DND-41 (cell line): ENCODE measurements around the gene PARVA.

Experiments
- ATAC-seq: fragments of 200-7000 bp; cut with Tn5 transposase; 3 replicates; pipeline ENCODE4 v1.9.1; 2021; ENCODE audit warnings: low read depth; ENCODE audit not compliant: insufficient read depth
- DNase-seq: peaks from one replicate; pipeline ENCODE4 v3.0.0-alpha.2; 2020
- H2AFZ ChIP-seq: 2 replicates; pipeline ENCODE4 v1.6.0; 2012; ENCODE audit warnings: low read depth, low read length
- H3K27ac ChIP-seq: 2 replicates; pipeline ENCODE4 v1.5.1; 2012; ENCODE audit warnings: low read length, inconsistent platforms
- H3K27me3 ChIP-seq: fragments of 200-600 bp; sonication (generic); 2 replicates; pipeline ENCODE4 v1.6.0; 2012; ENCODE audit warnings: low read length, mild to moderate bottlenecking, inconsistent platforms; ENCODE audit not compliant: insufficient read depth, poor library complexity
- H3K36me3 ChIP-seq: 2 replicates; pipeline ENCODE4 v1.5.1; 2012; ENCODE audit warnings: low read length, inconsistent platforms; ENCODE audit not compliant: insufficient read depth
- H3K4me1 ChIP-seq: 2 replicates; pipeline ENCODE4 v1.5.1; 2012; ENCODE audit warnings: mild to moderate bottlenecking, low read length; ENCODE audit not compliant: insufficient read depth
- H3K4me2 ChIP-seq: 2 replicates; pipeline ENCODE4 v1.6.0; 2012; ENCODE audit warnings: mild to moderate bottlenecking, moderate library complexity, low read length, inconsistent platforms; ENCODE audit not compliant: insufficient read depth
- H3K4me3 ChIP-seq, 2 experiments: fragments of 200-600 bp in 1 of 2; shearing (Covaris generic) in 1 of 2; 2 replicates each; pipeline ENCODE4 v1.5.1; 2012 to 2016; ENCODE audit warnings: inconsistent platforms in 2 of 2, low read length in 2 of 2, mild to moderate bottlenecking in 2 of 2, low read depth in 1 of 2, moderate library complexity in 1 of 2
- H3K79me2 ChIP-seq: 2 replicates; pipeline ENCODE4 v1.6.0; 2012; ENCODE audit warnings: low read length, inconsistent platforms; ENCODE audit not compliant: insufficient read depth
- H3K9ac ChIP-seq: 2 replicates; pipeline ENCODE4 v1.6.0; 2012; ENCODE audit warnings: low read depth, mild to moderate bottlenecking, inconsistent platforms, low read length, moderate library complexity
- H3K9me3 ChIP-seq: 2 replicates; pipeline ENCODE4 v1.5.1; 2012; ENCODE audit warnings: low read length, moderate library complexity, mild to moderate bottlenecking, inconsistent platforms; ENCODE audit not compliant: insufficient read depth, severe bottlenecking
- H4K20me1 ChIP-seq: 2 replicates; pipeline ENCODE4 v1.6.0; 2012; ENCODE audit warnings: low read length; ENCODE audit not compliant: insufficient read depth
- CTCF ChIP-seq: IDR thresholded peaks from 2 replicates; pipeline ENCODE4 v1.5.1; 2012; ENCODE audit warnings: borderline replicate concordance, low read length, moderate library complexity, mild to moderate bottlenecking; ENCODE audit not compliant: poor library complexity, severe bottlenecking; ENCODE audit errors: extremely low read depth
- EZH2 ChIP-seq: IDR thresholded peaks from 3 replicates; pipeline ENCODE4 v1.6.1; 2012; ENCODE audit warnings: borderline replicate concordance, low read depth, mild to moderate bottlenecking, moderate library complexity, low read length, inconsistent platforms; ENCODE audit not compliant: severe bottlenecking

The PARVA gene

GRCh38 chr11:12496181-12497025, 119.0 kb downstream of the PARVA start:
- ATAC-seq (no peak), DNase-seq (no peak)
- no peak overlapping the region for H3K9ac ChIP-seq
- H3K27ac ChIP-seq: no peak overlapping the region
- no peaks in the 10 kb centered on the region for H3K9me3 ChIP-seq
- no peak overlapping the region for H3K4me3 ChIP-seq
- no peaks in the 10 kb centered on the region for H4K20me1 ChIP-seq
- no peaks in the 10 kb centered on the region for H3K4me1 ChIP-seq
- no peak overlapping the region for H3K4me2 ChIP-seq
- no peaks in the 10 kb centered on the region for H3K79me2 ChIP-seq
- TF ChIP-seq CTCF: peak; percentile 5
- TF ChIP-seq EZH2: no peak
- no peak overlapping the region for H2AFZ ChIP-seq
- H3K36me3 ChIP-seq: no peaks in the 10 kb centered on the region
- H3K27me3 ChIP-seq: peaks cover 28% of the 10 kb centered on the region

GRCh38 chr11:12497431-12497830, 120.1 kb downstream of the PARVA start:
- no peak for ATAC-seq
- no peaks in the 10 kb centered on the region for H3K36me3 ChIP-seq
- no peak for DNase-seq

GRCh38 chr11:12499071-12499470, 121.7 kb downstream of the PARVA start:
- no peak for TF ChIP-seq EZH2
- Histone ChIP-seq H3K9me3 (no peaks in the 10 kb centered on the region), H3K4me1 (no peaks in the 10 kb centered on the region), H3K9ac (no peak overlapping the region), H2AFZ (no peak overlapping the region), H3K4me2 (no peak overlapping the region), H3K27ac (no peak overlapping the region), H4K20me1 (no peaks in the 10 kb centered on the region), H3K27me3 (peaks cover 22% of the 10 kb centered on the region), H3K79me2 (no peaks in the 10 kb centered on the region), H3K4me3 (no peak overlapping the region), H3K36me3 (no peaks in the 10 kb centered on the region)
- DNase-seq (no peak), ATAC-seq (no peak)

More at GRCh38 chr11:12497431-12497830, 120.1 kb downstream of the PARVA start:
- H3K9me3 ChIP-seq: no peaks in the 10 kb centered on the region
- peaks cover 28% of the 10 kb centered on the region for H3K27me3 ChIP-seq
- no peak overlapping the region for H2AFZ ChIP-seq
- no peak for TF ChIP-seq CTCF
- TF ChIP-seq EZH2: no peak
- no peaks in the 10 kb centered on the region for H4K20me1 ChIP-seq
- H3K4me3 ChIP-seq: no peak overlapping the region
- H3K4me1 ChIP-seq: no peaks in the 10 kb centered on the region
- no peak overlapping the region for H3K27ac ChIP-seq
- H3K4me2 ChIP-seq: no peak overlapping the region
- H3K79me2 ChIP-seq: no peaks in the 10 kb centered on the region
- H3K9ac ChIP-seq: no peak overlapping the region

GRCh38 chr11:12502046-12502445, 124.7 kb downstream of the PARVA start:
- Histone ChIP-seq H4K20me1 (no peaks in the 10 kb centered on the region), H3K27me3 (peaks cover 11% of the 10 kb centered on the region), H3K79me2 (no peaks in the 10 kb centered on the region), H3K4me3 (no peak overlapping the region), H3K9ac (no peak overlapping the region), H3K4me1 (no peaks in the 10 kb centered on the region), H3K27ac (no peak overlapping the region), H3K36me3 (no peaks in the 10 kb centered on the region), H3K4me2 (no peak overlapping the region), H2AFZ (no peak overlapping the region), H3K9me3 (no peaks in the 10 kb centered on the region)
- TF ChIP-seq CTCF (no peak), EZH2 (no peak)
- ATAC-seq (no peak), DNase-seq (no peak)
